ENCODE measurements around the gene MYH10. TPM values are rescaled to one million over a fixed set of nuclear protein-coding genes. Genes with fewer than 3 reads are reported as not detected.

MYH10 gene
- total RNA-seq, 1 experiment from 2014 or later, result 251 TPM

GRCh38 chr17:8534498-8535188 is 95.9 kb downstream of the MYH10 start:
- H4K91ac ChIP-seq (ENCODE audit: insufficient read length, low read depth, low read length), result no peak overlapping the region
- no peak overlapping the region for H3K27ac Mint-ChIP-seq
- H3K27ac ChIP-seq (ENCODE audit: insufficient read length, low read depth, low read length), result no peak overlapping the region
- H3K9ac ChIP-seq (ENCODE audit: extremely low read depth, insufficient read length, low read length), result no peak overlapping the region
- no peak overlapping the region for H2BK15ac ChIP-seq (ENCODE audit: low read depth, low read length)
- no peaks in the 10 kb centered on the region for H3K27me3 ChIP-seq (ENCODE audit: insufficient read depth, low read length)
- H3K4ac ChIP-seq (ENCODE audit: low read depth, low read length), result no peak overlapping the region
- H3K4me1 ChIP-seq (ENCODE audit: insufficient read depth, low read length), result no peaks in the 10 kb centered on the region
- H3T11ph ChIP-seq (ENCODE audit: low read length), result no peak overlapping the region
- H2BK120ac ChIP-seq (ENCODE audit: low read depth, low read length, poor library complexity, severe bottlenecking), result no peak overlapping the region
- no peaks in the 10 kb centered on the region for H3K79me2 ChIP-seq (ENCODE audit: insufficient read depth, low read length)
- H3K9me3 ChIP-seq (ENCODE audit: control insufficient read depth, low read depth, low read length), result no peaks in the 10 kb centered on the region
- no peak overlapping the region for H2BK12ac ChIP-seq (ENCODE audit: insufficient read length, low read depth, low read length)
- no peak overlapping the region for H3K23ac ChIP-seq (ENCODE audit: insufficient read length, low read depth, low read length)
- H2BK5ac ChIP-seq (ENCODE audit: insufficient read length, low read length), result no peak overlapping the region
- no peak overlapping the region for H2AK5ac ChIP-seq (ENCODE audit: insufficient read length, low read length)
- H3K56ac ChIP-seq (ENCODE audit: insufficient read length, low read depth, low read length), result no peak overlapping the region
- TF ChIP-seq CTCF (conservative IDR thresholded peaks at IDR 0.05), result no peak
- H3K79me1 ChIP-seq (ENCODE audit: insufficient read depth, low read depth, low read length, poor library complexity, severe bottlenecking), result peaks cover 6% of the 10 kb centered on the region
- H3K18ac ChIP-seq (ENCODE audit: insufficient read length, low read depth, low read length), result no peak overlapping the region
- no peaks in the 10 kb centered on the region for H3K23me2 ChIP-seq (ENCODE audit: insufficient read length, low read depth, low read length, poor library complexity, severe bottlenecking)
- no peak for DNase-seq
- no peaks in the 10 kb centered on the region for H3K4me1 Mint-ChIP-seq
- no peaks in the 10 kb centered on the region for H3K27me3 Mint-ChIP-seq (ENCODE audit: low read depth)
- no peak overlapping the region for H2BK20ac ChIP-seq (ENCODE audit: low read depth, low read length, poor library complexity, severe bottlenecking)
- H4K20me1 ChIP-seq (ENCODE audit: control insufficient read depth, insufficient read depth, insufficient read length), result no peaks in the 10 kb centered on the region
- WGBS (ENCODE audit: extremely low coverage, insufficient read length, low lambda C conversion rate), result no CpG with 5 or more reads among the region's 9 CpGs
- H4K8ac ChIP-seq (replicated peaks; ENCODE audit: insufficient read length, low read depth, low read length), result no peak overlapping the region
- H3K4me2 ChIP-seq (ENCODE audit: insufficient read depth, insufficient read length, low read length), result no peak overlapping the region
- H2AFZ ChIP-seq (ENCODE audit: low read length), result no peak overlapping the region
- peaks cover 12 to 42% (median 29%) of the 10 kb centered on the region in 3 experiments; a peak in 6 of 7 replicates for H3K36me3 Mint-ChIP-seq (ENCODE audit: insufficient read depth in 1 of 3, low read depth in 3 of 3)
- H3K4me3 Mint-ChIP-seq, result no peak overlapping the region
- no peak overlapping the region for H3K14ac ChIP-seq (ENCODE audit: insufficient read depth, low read length)
- no peaks in the 10 kb centered on the region for H3K9me3 Mint-ChIP-seq
- no peak overlapping the region for H4K5ac ChIP-seq (ENCODE audit: insufficient read length, low read depth, low read length)
